Left lung (tissue), 10 donors: ENCODE data around the gene DIP2A. TPM values are rescaled to one million over a fixed set of nuclear protein-coding genes. Genes with fewer than 3 reads are reported as not detected.
A peak's percentile ranks its signal among the peaks of the same experiment; 100 is the strongest.

ENCODE experiments used
- ATAC-seq: fragments of 200-7000 bp; cut with Tn5 transposase; one replicate; pipeline ENCODE4 v1.9.1; 2020; ENCODE audit warnings: moderate library complexity
- DNase-seq, 4 donors: peaks; one replicate each; pipeline ENCODE4 v3.0.0-alpha.2; 2013 to 2020
- H3K27ac ChIP-seq, 2 donors: fragments of 200-600 bp; sonication (generic) in 1 of 2; one replicate each; pipeline versions ENCODE4 v1.5.0 to v1.8.0; 2020 to 2021
- H3K27me3 ChIP-seq, 2 donors: fragments of 200-600 bp; sonication (generic) in 1 of 2; one replicate each; pipeline versions ENCODE4 v1.5.0 to v1.8.0; 2020 to 2021
- H3K36me3 ChIP-seq, 2 donors: fragments of 200-600 bp; sonication (generic) in 1 of 2; one replicate each; pipeline versions ENCODE4 v1.5.0 to v1.8.0; 2020 to 2021
- H3K4me1 ChIP-seq, 2 donors: fragments of 200-600 bp; one replicate each; pipeline ENCODE4 v1.8.0; 2021
- H3K4me3 ChIP-seq, 2 donors: fragments of 200-600 bp; sonication (generic) in 1 of 2; one replicate each; pipeline versions ENCODE4 v1.5.0 to v1.8.0; 2020 to 2021; ENCODE audit warnings: mild to moderate bottlenecking in 1 of 2
- H3K9me3 ChIP-seq, 2 donors: fragments of 200-600 bp; sonication (generic) in 1 of 2; one replicate each; pipeline versions ENCODE4 v1.5.0 to v1.8.0; 2020 to 2021
- intact Hi-C, 2 donors: fragments of 100-400 bp; cut with DNase I; formaldehyde crosslinking; loops; one replicate each; pipeline versions ENCODE4 v1.11.2 to v1.14.2; 2022
- polyA plus RNA-seq, 6 donors: library from polyadenylated mRNA; unstranded; fragments of 120-200 nt; gene quantifications; one replicate each; pipeline ENCODE4 v1.2.1, GENCODE V29; 2013; ENCODE audit not compliant: insufficient read length in 6 of 6
- total RNA-seq, 2 donors: library from RNA; stranded (reverse); fragmentation: NEBNext Ultra II Directional; extraction: Animal tissue kit (Norgen Biotek cat#: 25700); gene quantifications; one replicate each; pipeline ENCODE4 v1.2.1, GENCODE V29; 2021
- TF ChIP-seq, protein P1 (sequence below), 2 donors: fragments of 200-600 bp; sonication (generic) in 1 of 2; IDR thresholded peaks; one replicate each; pipeline versions ENCODE4 v1.5.0 to v1.8.0; 2021; ENCODE audit warnings: antibody characterized with exemption in 2 of 2
- donor health status: DM: no; HTN: yes; CAD: no.
- donor health status: DM: no; HTN: no; CAD: no.

DIP2A gene
- total and polyA plus RNA-seq, 8 donors: 31.5 to 75.3 (median 62.6) TPM

DNA sequence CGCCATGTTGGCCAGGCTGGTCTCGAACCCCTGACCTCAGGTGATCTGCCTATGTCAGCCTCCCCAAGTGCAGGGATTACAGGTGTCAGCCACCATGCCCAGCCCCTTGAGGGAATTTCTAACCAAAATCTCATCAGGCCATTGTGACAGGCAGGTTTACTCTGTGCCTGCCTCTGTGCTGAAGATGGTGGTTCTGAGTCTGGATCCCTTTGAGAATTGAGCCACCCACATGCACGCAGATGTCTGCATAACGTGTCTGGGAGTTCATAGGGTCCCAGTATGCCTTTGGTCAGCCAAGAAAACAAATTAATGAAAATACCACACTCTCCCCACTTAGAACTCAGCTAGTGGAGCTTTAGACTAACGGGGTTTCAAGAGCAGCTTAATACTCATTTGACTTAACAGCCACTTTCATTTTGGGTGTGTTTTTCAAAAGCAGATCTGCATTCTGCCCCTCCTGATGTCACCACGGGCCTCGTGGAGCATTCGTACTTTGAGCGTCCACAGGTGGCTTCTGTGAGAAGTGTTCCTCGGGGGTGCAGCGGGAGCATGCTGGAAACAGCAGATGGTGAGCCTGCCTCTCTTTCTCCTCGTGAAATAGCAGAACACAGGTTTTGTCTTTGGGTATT, 45.3 kb downstream of the DIP2A start:
- intact Hi-C loops: no loop called here
- TF ChIP-seq, protein P1, sequence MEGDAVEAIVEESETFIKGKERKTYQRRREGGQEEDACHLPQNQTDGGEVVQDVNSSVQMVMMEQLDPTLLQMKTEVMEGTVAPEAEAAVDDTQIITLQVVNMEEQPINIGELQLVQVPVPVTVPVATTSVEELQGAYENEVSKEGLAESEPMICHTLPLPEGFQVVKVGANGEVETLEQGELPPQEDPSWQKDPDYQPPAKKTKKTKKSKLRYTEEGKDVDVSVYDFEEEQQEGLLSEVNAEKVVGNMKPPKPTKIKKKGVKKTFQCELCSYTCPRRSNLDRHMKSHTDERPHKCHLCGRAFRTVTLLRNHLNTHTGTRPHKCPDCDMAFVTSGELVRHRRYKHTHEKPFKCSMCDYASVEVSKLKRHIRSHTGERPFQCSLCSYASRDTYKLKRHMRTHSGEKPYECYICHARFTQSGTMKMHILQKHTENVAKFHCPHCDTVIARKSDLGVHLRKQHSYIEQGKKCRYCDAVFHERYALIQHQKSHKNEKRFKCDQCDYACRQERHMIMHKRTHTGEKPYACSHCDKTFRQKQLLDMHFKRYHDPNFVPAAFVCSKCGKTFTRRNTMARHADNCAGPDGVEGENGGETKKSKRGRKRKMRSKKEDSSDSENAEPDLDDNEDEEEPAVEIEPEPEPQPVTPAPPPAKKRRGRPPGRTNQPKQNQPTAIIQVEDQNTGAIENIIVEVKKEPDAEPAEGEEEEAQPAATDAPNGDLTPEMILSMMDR (IDR thresholded peaks at IDR 0.05): no peak
- peaks cover 0 to 61% of the 10 kb centered on the region in 2 donors for H3K36me3 ChIP-seq

DNA sequence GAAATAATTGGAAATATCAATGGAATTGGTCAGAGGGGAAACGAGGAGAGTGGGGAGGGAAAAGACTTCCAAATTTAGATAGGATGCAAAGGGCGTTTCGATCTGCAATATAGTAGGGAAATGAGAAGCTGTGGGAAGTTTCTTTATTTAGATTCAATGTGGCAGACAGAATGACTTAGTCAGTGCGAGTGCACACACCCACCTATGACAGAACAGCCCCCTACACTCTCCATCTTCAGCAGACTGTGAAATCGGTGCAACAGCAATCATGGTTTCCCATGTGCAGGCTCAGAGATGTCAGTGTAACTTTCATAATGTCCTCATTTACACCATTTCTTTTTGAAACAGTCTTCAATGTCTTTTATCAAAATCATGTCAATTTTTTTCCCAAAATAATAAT, 46.0 kb downstream of the DIP2A start:
- ATAC-seq: no peak
- H3K27ac ChIP-seq: no peak overlapping the region
- DNase-seq: no peak
- no peak overlapping the region for H3K4me3 ChIP-seq
- no peaks in the 10 kb centered on the region for H3K27me3 ChIP-seq
- intact Hi-C loops: no loop called here
- TF ChIP-seq, protein P1 (IDR thresholded peaks at IDR 0.05): no peak
- H3K36me3 ChIP-seq: peaks cover 0 to 62% of the 10 kb centered on the region in 2 donors
- H3K9me3 ChIP-seq: no peaks in the 10 kb centered on the region
- H3K4me1 ChIP-seq: peaks cover 0 to 13% of the 10 kb centered on the region in 2 donors

More for the DNA sequence above, 45.3 kb downstream of the DIP2A start:
- DNase-seq (no peak), ATAC-seq (no peak)
- Histone ChIP-seq H3K27ac (no peak overlapping the region), H3K4me3 (no peak overlapping the region), H3K4me1 (peaks cover 0 to 17% of the 10 kb centered on the region in 2 donors), H3K9me3 (no peaks in the 10 kb centered on the region), H3K27me3 (no peaks in the 10 kb centered on the region)

DNA sequence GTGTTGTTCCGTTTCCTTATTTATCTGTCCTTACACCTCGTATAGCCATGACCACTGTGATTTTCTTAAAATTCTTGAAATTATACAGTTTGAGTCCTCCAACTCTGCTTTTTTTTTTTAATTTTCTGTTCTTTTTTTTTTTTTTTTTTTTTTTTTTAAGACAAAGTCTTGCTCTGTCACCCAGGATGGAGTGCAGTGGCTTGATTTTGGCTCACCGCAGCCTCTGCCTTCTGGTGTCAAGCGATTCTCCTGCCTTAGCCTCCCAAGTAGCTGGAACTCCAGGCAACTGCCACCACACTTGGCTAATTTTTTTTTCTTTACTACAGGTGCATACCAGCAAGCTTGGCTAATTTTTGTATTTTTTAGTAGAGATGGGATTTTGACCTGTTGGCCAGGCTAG, 48.9 kb downstream of the DIP2A start:
- Histone ChIP-seq H3K4me1 (no peaks in the 10 kb centered on the region), H3K4me3 (no peak overlapping the region), H3K9me3 (no peaks in the 10 kb centered on the region), H3K27ac (no peak overlapping the region), H3K36me3 (peaks cover 0 to 85% of the 10 kb centered on the region in 2 donors), H3K27me3 (no peaks in the 10 kb centered on the region)
- ATAC-seq (no peak), DNase-seq (no peak)
- intact Hi-C loops: no loop called here
- TF ChIP-seq, protein P1 (IDR thresholded peaks at IDR 0.05): no peak

DNA sequence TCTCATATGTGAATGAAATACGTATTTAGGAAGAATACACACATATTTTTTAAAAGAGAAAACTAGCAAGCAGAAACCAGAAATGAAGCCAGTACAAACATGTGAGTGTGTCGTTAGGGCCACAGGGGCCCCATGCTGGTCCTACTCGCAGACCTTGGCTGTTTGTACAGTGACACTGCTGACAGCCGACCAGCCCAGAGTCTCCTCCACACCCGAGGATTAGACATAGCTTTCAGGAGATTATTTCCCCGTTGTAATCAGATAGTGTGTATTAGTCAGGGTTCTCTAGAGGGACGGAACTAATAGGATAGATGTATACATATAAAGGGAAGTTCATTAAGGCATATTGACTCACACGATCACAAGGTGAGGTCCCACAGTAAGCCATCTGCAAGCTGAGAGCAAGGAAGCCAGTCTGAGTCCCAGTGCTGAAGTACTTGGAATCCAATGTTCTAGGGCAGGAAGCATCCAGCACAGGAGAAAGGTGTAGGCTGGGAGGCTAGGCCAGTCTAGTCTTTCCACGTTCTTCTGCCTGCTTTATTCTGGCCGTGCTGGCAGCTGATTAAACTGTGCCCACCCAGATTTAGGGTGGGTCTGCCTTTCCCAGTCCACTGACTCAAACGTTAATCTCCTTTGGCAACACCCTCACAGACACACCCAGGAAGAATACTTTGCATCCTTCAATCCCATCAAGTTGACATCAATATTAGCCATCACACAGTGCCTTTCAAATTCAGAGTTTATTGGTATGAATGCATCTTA, 51.2 kb downstream of the DIP2A start:
- peaks cover 0 to 78% of the 10 kb centered on the region in 2 donors for H3K36me3 ChIP-seq
- peaks cover 3% of the 10 kb centered on the region in 2 donors for H3K4me1 ChIP-seq
- peak in 3 of 4 donors; percentile 46 to 80 (median 71) for DNase-seq
- no peaks in the 10 kb centered on the region for H3K27me3 ChIP-seq
- H3K4me3 ChIP-seq: no peak overlapping the region
- intact Hi-C loops: no loop called here
- TF ChIP-seq, protein P1 (IDR thresholded peaks at IDR 0.05): no peak
- H3K27ac ChIP-seq: no peak overlapping the region
- ATAC-seq: peak; percentile 96
- no peaks in the 10 kb centered on the region for H3K9me3 ChIP-seq

DNA sequence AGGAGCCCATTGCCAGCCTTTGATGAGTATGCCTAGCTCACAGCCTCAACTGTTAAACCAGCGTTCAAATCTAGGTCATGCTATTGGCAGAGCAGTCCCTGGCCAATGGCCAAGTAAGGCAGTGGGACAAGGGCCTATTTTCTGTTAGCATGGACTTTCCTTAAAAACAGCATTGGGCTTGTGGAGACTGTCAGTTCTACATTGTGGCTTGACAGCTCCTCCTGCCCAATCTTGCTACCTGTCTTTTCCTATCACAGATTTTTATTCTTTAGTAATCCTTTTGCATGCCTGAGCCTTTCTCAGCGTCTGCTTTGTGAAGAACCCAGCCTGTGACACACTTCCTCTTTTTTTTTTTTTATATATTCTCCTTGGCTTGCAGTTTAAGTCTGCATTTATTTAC, 56.4 kb downstream of the DIP2A start:
- ATAC-seq (peak; percentile 52), DNase-seq (peak in 2 of 4 donors; percentile 31 to 74)
- Histone ChIP-seq H3K4me1 (peaks cover 6 to 11% of the 10 kb centered on the region in 2 donors), H3K27me3 (no peaks in the 10 kb centered on the region), H3K27ac (peak overlapping the region in 1 of 2 donors; percentile 30), H3K36me3 (peaks cover 0 to 47% of the 10 kb centered on the region in 2 donors), H3K9me3 (no peaks in the 10 kb centered on the region), H3K4me3 (no peak overlapping the region)
- intact Hi-C loops: no loop called here
- TF ChIP-seq, protein P1 (IDR thresholded peaks at IDR 0.05): no peak
